HEK293 (cell line): ENCODE results near the gene SKI.

Experiments
- ATF2 ChIP-seq: fragments of 450-650 bp; formaldehyde crosslinking; IDR thresholded peaks from 2 replicates; pipeline ENCODE4 v1.5.1; 2016; ENCODE audit warnings: missing biosample characterization, missing genetic modification characterization, low read depth
- CTCF ChIP-seq: fragments of 450-650 bp; formaldehyde crosslinking; IDR thresholded peaks from 2 replicates; pipeline ENCODE4 v1.5.1; 2016; ENCODE audit warnings: missing biosample characterization, missing genetic modification characterization
- MYNN ChIP-seq: fragments of 450-650 bp; formaldehyde crosslinking; IDR thresholded peaks from 2 replicates; pipeline ENCODE4 v1.5.1; 2016; ENCODE audit warnings: missing biosample characterization, missing genetic modification characterization, borderline replicate concordance
- PATZ1 ChIP-seq: fragments of 450-650 bp; formaldehyde crosslinking; IDR thresholded peaks from 2 replicates; pipeline ENCODE4 v1.5.1; 2016; ENCODE audit warnings: missing biosample characterization, missing genetic modification characterization
- ZBTB48 ChIP-seq: fragments of 450-650 bp; formaldehyde crosslinking; IDR thresholded peaks from 2 replicates; pipeline ENCODE4 v1.5.1; 2016; ENCODE audit warnings: missing biosample characterization, missing genetic modification characterization
- ZNF138 ChIP-seq: fragments of 450-650 bp; formaldehyde crosslinking; IDR thresholded peaks from 2 replicates; pipeline ENCODE4 v1.5.1; 2016; ENCODE audit warnings: missing biosample characterization, missing genetic modification characterization, borderline replicate concordance
- ZNF416 ChIP-seq: fragments of 450-650 bp; formaldehyde crosslinking; IDR thresholded peaks from 2 replicates; pipeline ENCODE4 v1.5.1; 2016; ENCODE audit warnings: missing biosample characterization, missing genetic modification characterization

GRCh38 chr1:2195785-2196184, 32.3 kb upstream of the SKI start:
- TF ChIP-seq PATZ1 (tag by site-specific recombination) (no peak), ATF2 (no peak), CTCF (no peak), ZNF138 (no peak), ZBTB48 (tag by site-specific recombination) (no peak), MYNN (tag by site-specific recombination) (no peak), ZNF416 (tag by site-specific recombination) (no peak)
